Measurements from ENCODE around the gene DPYD. TPM values are rescaled to one million over a fixed set of nuclear protein-coding genes. Genes with fewer than 3 reads are reported as not detected.

The DPYD gene
- total and polyA plus RNA-seq, 9 donors: 17.2 to 45.9 (median 38.7) TPM

- Histone ChIP-seq H3K4me1 (ENCODE audit: insufficient read depth) (no peaks in the 10 kb centered on the region), H3K9me3 (no peaks in the 10 kb centered on the region), H3K4me3 (no peak overlapping the region), H3K36me3 (no peaks in the 10 kb centered on the region), H3K27me3 (no peaks in the 10 kb centered on the region), H3K27ac (no peak overlapping the region)
- no peak for TF ChIP-seq EP300 (IDR thresholded peaks at IDR 0.05)
- no peak for TF ChIP-seq POLR2A (IDR thresholded peaks at IDR 0.05)
- no peak for TF ChIP-seq CTCF (IDR thresholded peaks at IDR 0.05)
- intact Hi-C loops (cut with DNase I): no loop called here
- 88 to 89% (median 88%) methylated on average over 5 of the region's 5 CpGs for WGBS, 3 donors
- no peak for DNase-seq
These were observed 718.1 kb downstream of the DPYD start for GRCh38 chr1:97202481-97203380.

GRCh38 chr1:97201641-97202040 lies 719.2 kb downstream of the DPYD start:
- no peaks in the 10 kb centered on the region for H3K36me3 ChIP-seq
- no peaks in the 10 kb centered on the region for H3K4me1 ChIP-seq (ENCODE audit: insufficient read depth)
- H3K27ac ChIP-seq: no peak overlapping the region
- no peaks in the 10 kb centered on the region for H3K9me3 ChIP-seq
- WGBS, 3 donors: 94 to 98% (median 97%) methylated on average over 3 of the region's 3 CpGs
- H3K4me3 ChIP-seq: no peak overlapping the region
- intact Hi-C loops (cut with DNase I): no loop called here
- DNase-seq: no peak
- TF ChIP-seq CTCF (IDR thresholded peaks at IDR 0.05): no peak
- TF ChIP-seq EP300 (IDR thresholded peaks at IDR 0.05): no peak
- no peak for TF ChIP-seq POLR2A (IDR thresholded peaks at IDR 0.05)
- no peaks in the 10 kb centered on the region for H3K27me3 ChIP-seq

- intact Hi-C loops (cut with DNase I): no loop called here
- no peak overlapping the region for H3K4me3 ChIP-seq
- no peak overlapping the region for H3K27ac ChIP-seq
- H3K9me3 ChIP-seq: no peaks in the 10 kb centered on the region
- 81 to 83% (median 81%) methylated on average over 2 of the region's 2 CpGs for WGBS, 3 donors
- TF ChIP-seq POLR2A (IDR thresholded peaks at IDR 0.05): no peak
- TF ChIP-seq EP300 (IDR thresholded peaks at IDR 0.05): no peak
- no peak for TF ChIP-seq CTCF (IDR thresholded peaks at IDR 0.05)
- DNase-seq: no peak
- H3K4me1 ChIP-seq (ENCODE audit: insufficient read depth): no peaks in the 10 kb centered on the region
- H3K36me3 ChIP-seq: no peaks in the 10 kb centered on the region
- H3K27me3 ChIP-seq: no peaks in the 10 kb centered on the region
These were observed 720.2 kb downstream of the DPYD start for GRCh38 chr1:97200595-97200994.

- no peak overlapping the region for H3K4me3 ChIP-seq
- H3K27ac ChIP-seq: no peak overlapping the region
- no peak for DNase-seq
- H3K9me3 ChIP-seq: no peaks in the 10 kb centered on the region
- intact Hi-C loops (cut with DNase I): no loop called here
- H3K36me3 ChIP-seq: no peaks in the 10 kb centered on the region
- H3K27me3 ChIP-seq: no peaks in the 10 kb centered on the region
- no peaks in the 10 kb centered on the region for H3K4me1 ChIP-seq (ENCODE audit: insufficient read depth)
- WGBS, 3 donors: 78 to 89% (median 87%) methylated on average over 1 of the region's 1 CpG
- TF ChIP-seq POLR2A (IDR thresholded peaks at IDR 0.05) (no peak), CTCF (IDR thresholded peaks at IDR 0.05) (no peak), EP300 (IDR thresholded peaks at IDR 0.05) (no peak)
These were observed 723.9 kb downstream of the DPYD start for GRCh38 chr1:97196825-97197516.

Measured in ovary (tissue), 9 donors.